ACC112 (cell line): Measurements from ENCODE around the gene RERG.

ENCODE experiments used
- H2AFZ ChIP-seq: fragments of 200-600 bp; sonication (generic); one replicate; pipeline ENCODE4 v1.6.0; 2017; ENCODE audit warnings: antibody characterized with exemption, low read length; ENCODE audit not compliant: unreplicated experiment
- H3K27ac ChIP-seq: fragments of 200-600 bp; sonication (generic); 2 replicates; pipeline ENCODE4 v1.5.1; 2014; ENCODE audit warnings: low read depth, mild to moderate bottlenecking, antibody characterized with exemption, low read length, moderate library complexity
- H3K27me3 ChIP-seq: fragments of 200-600 bp; sonication (generic); 2 replicates; pipeline ENCODE4 v1.6.1; 2014; ENCODE audit warnings: mild to moderate bottlenecking, antibody characterized with exemption, low read length, moderate library complexity, mixed read lengths; ENCODE audit not compliant: insufficient read depth
- H3K36me3 ChIP-seq: fragments of 200-600 bp; sonication (generic); 2 replicates; pipeline ENCODE4 v1.6.1; 2016; ENCODE audit warnings: mild to moderate bottlenecking, antibody characterized with exemption, low read length, moderate library complexity, mixed read lengths; ENCODE audit not compliant: insufficient read depth
- H3K4me1 ChIP-seq: fragments of 200-600 bp; sonication (generic); one replicate; pipeline ENCODE4 v1.6.1; 2016; ENCODE audit warnings: low read length, mixed read lengths; ENCODE audit not compliant: insufficient read depth, unreplicated experiment, control insufficient read depth
- H3K4me3 ChIP-seq: fragments of 200-600 bp; sonication (generic); 2 replicates; pipeline ENCODE4 v1.5.1; 2014; ENCODE audit warnings: mild to moderate bottlenecking, low read depth, low read length
- H3K79me2 ChIP-seq: fragments of 200-600 bp; sonication (generic); one replicate; pipeline ENCODE4 v1.6.0; 2016; ENCODE audit warnings: low read length; ENCODE audit not compliant: control insufficient read depth, unreplicated experiment, insufficient read depth

Gene RERG

GRCh38 chr12:15220451-15220850 is 766 bp downstream of the RERG start:
- Histone ChIP-seq H3K79me2 (no peaks in the 10 kb centered on the region), H3K36me3 (no peaks in the 10 kb centered on the region), H2AFZ (no peak overlapping the region), H3K4me1 (peaks cover 12% of the 10 kb centered on the region), H3K27ac (no peak overlapping the region), H3K4me3 (peak overlapping the region; percentile 81), H3K27me3 (no peaks in the 10 kb centered on the region)

DNA sequence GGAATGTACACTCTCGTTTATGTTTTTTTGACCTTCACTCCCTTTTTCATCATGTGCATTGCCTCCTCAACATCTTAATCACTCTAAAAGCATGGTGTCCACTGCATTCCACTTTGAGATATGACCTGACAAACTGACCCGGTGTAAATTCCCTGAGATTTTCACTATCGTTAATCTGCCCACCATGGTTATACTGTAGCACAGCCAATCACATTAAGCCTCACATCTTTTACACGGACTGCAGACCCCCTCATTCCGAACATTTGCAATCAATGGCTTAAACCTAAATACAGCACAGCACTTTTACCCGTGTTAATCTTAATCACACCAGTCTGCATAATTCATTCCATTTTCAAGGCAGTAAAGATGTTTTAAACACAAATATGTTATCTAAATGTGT is 2.4 kb downstream of the RERG start:
- Histone ChIP-seq H3K79me2 (no peaks in the 10 kb centered on the region), H3K36me3 (no peaks in the 10 kb centered on the region), H3K4me3 (no peak overlapping the region), H2AFZ (no peak overlapping the region), H3K27me3 (no peaks in the 10 kb centered on the region), H3K27ac (no peak overlapping the region), H3K4me1 (peaks cover 7% of the 10 kb centered on the region)

- Histone ChIP-seq H3K27ac (no peak overlapping the region), H3K79me2 (no peaks in the 10 kb centered on the region), H2AFZ (no peak overlapping the region), H3K4me1 (no peaks in the 10 kb centered on the region), H3K4me3 (no peak overlapping the region), H3K36me3 (no peaks in the 10 kb centered on the region), H3K27me3 (no peaks in the 10 kb centered on the region)
Measured at GRCh38 chr12:15216036-15216889, 5.0 kb downstream of the RERG start.

DNA sequence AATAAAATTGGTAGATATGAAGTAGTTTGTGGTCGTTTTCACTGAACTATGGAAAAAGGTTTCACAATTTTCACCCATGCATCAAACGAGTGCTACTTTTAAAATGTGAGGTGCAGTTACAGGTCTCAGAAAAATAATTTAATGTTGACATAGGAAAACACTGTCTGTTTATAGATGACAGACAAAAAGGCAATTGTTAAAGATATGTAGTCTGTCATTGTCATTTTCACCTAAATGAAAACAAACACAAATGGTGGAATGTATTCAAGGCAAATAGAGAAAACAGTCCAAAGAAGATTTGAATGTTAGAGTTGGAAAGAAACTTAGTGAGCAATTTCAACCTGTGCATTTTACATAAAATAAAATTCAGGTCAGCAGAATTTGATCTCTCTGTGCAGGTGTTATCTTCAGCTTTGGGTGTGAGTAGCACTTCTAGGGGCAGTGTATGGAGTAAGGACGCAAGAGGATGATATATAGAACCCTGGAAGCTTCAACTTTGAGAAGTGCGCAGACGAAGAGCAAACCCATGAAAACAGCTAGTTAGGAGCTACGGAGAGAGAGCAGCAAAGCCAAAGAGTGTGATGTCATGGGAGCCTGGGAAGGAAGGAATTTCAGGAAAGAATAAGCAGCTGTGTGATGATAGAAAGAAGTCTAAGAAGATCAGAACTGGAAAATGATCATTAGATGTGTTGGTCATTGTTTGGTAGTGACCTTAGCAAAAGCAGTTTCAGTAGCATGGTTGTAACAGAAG is 6.2 kb downstream of the RERG start:
- no peaks in the 10 kb centered on the region for H3K79me2 ChIP-seq
- peaks cover 10% of the 10 kb centered on the region for H3K4me1 ChIP-seq
- no peaks in the 10 kb centered on the region for H3K27me3 ChIP-seq
- no peaks in the 10 kb centered on the region for H3K36me3 ChIP-seq
- no peak overlapping the region for H2AFZ ChIP-seq
- no peak overlapping the region for H3K4me3 ChIP-seq
- no peak overlapping the region for H3K27ac ChIP-seq

- no peaks in the 10 kb centered on the region for H3K36me3 ChIP-seq
- H3K4me3 ChIP-seq, result no peak overlapping the region
- no peak overlapping the region for H3K27ac ChIP-seq
- no peaks in the 10 kb centered on the region for H3K27me3 ChIP-seq
- no peaks in the 10 kb centered on the region for H3K79me2 ChIP-seq
- H2AFZ ChIP-seq, result no peak overlapping the region
- H3K4me1 ChIP-seq, result peaks cover 29% of the 10 kb centered on the region
Measured at GRCh38 chr12:15212930-15213329, 8.3 kb downstream of the RERG start.

DNA sequence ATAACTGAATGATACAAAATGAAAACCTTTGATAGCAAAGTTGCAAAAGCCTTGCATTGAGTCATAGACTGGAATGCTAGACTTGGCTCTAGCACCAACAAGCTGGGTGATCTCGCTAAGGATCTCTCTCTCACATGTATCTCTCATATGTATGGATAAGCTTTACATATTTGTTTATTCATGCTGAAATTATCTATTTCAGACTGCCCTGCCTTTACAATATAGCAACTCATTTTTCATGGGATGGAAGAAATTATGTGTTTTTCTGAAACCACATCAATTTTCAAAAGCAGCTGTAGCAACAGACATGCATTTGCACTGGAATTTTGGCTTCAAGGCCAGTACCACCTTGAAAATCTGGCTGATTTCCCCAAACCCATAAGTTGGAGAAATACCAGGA is 11.4 kb downstream of the RERG start:
- Histone ChIP-seq H3K4me1 (peaks cover 35% of the 10 kb centered on the region), H3K79me2 (no peaks in the 10 kb centered on the region), H3K27ac (peak overlapping the region; percentile 93), H3K27me3 (no peaks in the 10 kb centered on the region), H3K4me3 (peak overlapping the region; percentile 50; the same call in 1 of the 2 replicates), H2AFZ (no peak overlapping the region), H3K36me3 (no peaks in the 10 kb centered on the region)

DNA sequence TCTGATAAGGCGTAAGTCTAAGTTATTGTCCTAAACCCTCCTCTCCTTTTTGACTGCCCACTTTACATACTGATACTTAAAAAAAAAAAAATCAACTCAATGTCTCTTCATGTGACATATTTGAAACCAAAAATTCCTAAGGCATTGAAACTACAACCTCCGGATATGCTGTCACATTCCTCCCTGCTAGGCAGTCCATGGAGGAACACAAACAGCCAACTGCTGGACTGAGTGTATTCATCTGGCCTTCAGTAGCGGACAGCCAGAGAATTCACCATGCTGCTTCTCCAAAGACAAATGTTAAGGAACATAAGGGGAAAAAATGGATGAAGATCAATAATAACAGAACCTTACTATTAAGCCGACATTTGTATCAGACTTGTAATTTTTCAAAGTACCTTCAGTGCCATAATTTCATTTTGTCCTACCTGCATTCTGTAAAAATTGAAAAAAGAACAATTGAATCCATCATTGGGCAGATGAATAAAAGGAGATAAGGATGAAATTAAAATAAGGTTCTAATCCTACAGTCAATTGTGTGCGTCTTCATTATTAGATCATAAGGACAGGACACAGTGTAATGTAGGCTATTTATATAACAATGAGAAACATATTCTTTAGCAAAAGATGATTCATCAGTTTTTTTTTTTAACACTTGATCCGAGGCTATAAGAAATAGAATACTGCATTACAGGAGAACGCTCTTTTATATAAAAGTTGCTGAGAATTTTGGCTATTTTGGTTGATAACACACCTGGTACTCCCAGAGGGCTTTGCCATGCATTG is 12.2 kb downstream of the RERG start:
- H3K79me2 ChIP-seq, result no peaks in the 10 kb centered on the region
- peak overlapping the region; percentile 50 for H3K4me3 ChIP-seq
- H3K27ac ChIP-seq, result peak overlapping the region; percentile 93
- H3K27me3 ChIP-seq, result no peaks in the 10 kb centered on the region
- peaks cover 35% of the 10 kb centered on the region for H3K4me1 ChIP-seq
- H2AFZ ChIP-seq, result peak overlapping the region; percentile 59
- no peaks in the 10 kb centered on the region for H3K36me3 ChIP-seq

DNA sequence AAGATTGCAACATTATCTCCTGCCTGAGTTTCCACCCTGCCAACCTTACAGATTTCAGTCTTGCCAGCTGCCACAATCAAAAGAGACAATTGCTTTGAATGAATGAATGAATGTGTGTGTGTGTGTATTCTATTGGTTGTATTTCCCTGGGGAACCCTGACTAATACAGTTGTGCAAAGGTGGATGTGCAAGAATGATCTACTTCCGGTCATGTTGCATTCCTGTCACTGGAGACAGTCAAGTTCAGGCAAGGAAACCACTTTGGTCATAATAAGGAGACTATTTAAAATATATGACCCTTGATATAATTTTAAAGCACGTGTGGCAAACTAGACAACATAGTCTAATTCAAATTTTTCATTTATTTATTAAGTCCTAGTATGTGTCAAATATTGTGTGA is 13.1 kb downstream of the RERG start:
- Histone ChIP-seq H3K27ac (peak overlapping the region; percentile 93), H2AFZ (no peak overlapping the region), H3K4me1 (peaks cover 35% of the 10 kb centered on the region), H3K4me3 (no peak overlapping the region), H3K36me3 (no peaks in the 10 kb centered on the region), H3K27me3 (no peaks in the 10 kb centered on the region), H3K79me2 (no peaks in the 10 kb centered on the region)

DNA sequence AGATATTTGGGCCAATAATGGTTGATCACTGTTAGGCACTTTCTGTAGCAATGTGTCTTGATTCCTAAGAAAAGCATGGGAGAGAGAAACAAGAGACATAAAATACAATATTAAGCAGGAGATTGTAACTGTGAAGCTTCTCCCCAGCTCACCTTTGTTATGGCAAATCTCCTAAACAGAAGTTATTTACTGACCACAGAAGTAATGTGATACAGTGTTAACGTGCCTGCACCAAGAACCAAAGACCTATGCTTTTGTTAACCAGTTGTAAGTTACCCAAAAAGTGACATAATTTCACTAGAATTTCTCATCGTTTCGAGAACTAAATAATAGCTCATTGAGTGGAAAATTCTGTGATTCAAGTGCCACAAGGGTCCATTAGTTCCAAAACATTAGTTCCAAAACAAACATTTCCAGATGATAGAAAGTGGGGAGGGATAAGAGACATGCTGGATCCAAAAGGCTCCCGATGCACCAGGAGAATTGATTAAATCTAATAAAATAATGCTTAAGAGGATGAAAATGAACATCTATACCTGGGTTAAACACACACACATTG is 14.3 kb downstream of the RERG start:
- Histone ChIP-seq H3K27me3 (no peaks in the 10 kb centered on the region), H3K79me2 (no peaks in the 10 kb centered on the region), H3K4me3 (no peak overlapping the region), H3K4me1 (peaks cover 35% of the 10 kb centered on the region), H2AFZ (no peak overlapping the region), H3K36me3 (no peaks in the 10 kb centered on the region), H3K27ac (no peak overlapping the region)

GRCh38 chr12:15206338-15206737 is 14.9 kb downstream of the RERG start:
- Histone ChIP-seq H3K4me1 (peaks cover 35% of the 10 kb centered on the region), H3K27ac (no peak overlapping the region), H3K27me3 (no peaks in the 10 kb centered on the region), H3K79me2 (no peaks in the 10 kb centered on the region), H2AFZ (no peak overlapping the region), H3K4me3 (no peak overlapping the region), H3K36me3 (no peaks in the 10 kb centered on the region)
